Loucy (cell line): ENCODE data around the gene COA7.
"Not testable (repeated sequence)": the region's sequence is repeated elsewhere in the genome, so short reads cannot be mapped to it uniquely, and the experiment has no call there.

ENCODE experiments used
- H2AFZ ChIP-seq: fragments of 200-600 bp; sonication (generic); 2 replicates; pipeline ENCODE4 v1.6.0; 2016; ENCODE audit warnings: antibody characterized with exemption, mild to moderate bottlenecking, low read length, moderate library complexity
- H3F3A ChIP-seq: fragments of 200-600 bp; 2 replicates; pipeline ENCODE4 v1.6.0; 2016; ENCODE audit warnings: antibody characterized with exemption, low read depth, mild to moderate bottlenecking
- H3K27me3 ChIP-seq: fragments of 200-600 bp; sonication (generic); 2 replicates; pipeline ENCODE4 v1.6.1; 2014; ENCODE audit warnings: low read length, mild to moderate bottlenecking; ENCODE audit not compliant: insufficient read depth, poor library complexity, severe bottlenecking
- H3K36me3 ChIP-seq: fragments of 200-600 bp; sonication (generic); 2 replicates; pipeline ENCODE4 v1.6.1; 2016; ENCODE audit warnings: low read length; ENCODE audit not compliant: insufficient read depth
- H3K4me1 ChIP-seq: fragments of 200-600 bp; sonication (generic); 2 replicates; pipeline ENCODE4 v1.5.1; 2014; ENCODE audit warnings: low read length, mild to moderate bottlenecking; ENCODE audit not compliant: insufficient read depth, poor library complexity, severe bottlenecking
- H3K4me2 ChIP-seq: fragments of 200-600 bp; sonication (generic); 2 replicates; pipeline ENCODE4 v1.6.0; 2014; ENCODE audit warnings: antibody characterized with exemption, low read length, low read depth, mild to moderate bottlenecking; ENCODE audit not compliant: poor library complexity, severe bottlenecking
- H3K4me3 ChIP-seq: fragments of 200-600 bp; sonication (generic); 2 replicates; pipeline ENCODE4 v1.5.1; 2014; ENCODE audit warnings: low read length, mild to moderate bottlenecking, mixed read lengths; ENCODE audit not compliant: poor library complexity, severe bottlenecking
- H3K79me2 ChIP-seq: fragments of 200-600 bp; sonication (generic); 2 replicates; pipeline ENCODE4 v1.6.1; 2014; ENCODE audit warnings: low read length; ENCODE audit not compliant: insufficient read depth
- H3K9ac ChIP-seq: fragments of 200-600 bp; sonication (generic); 2 replicates; pipeline ENCODE4 v1.6.0; 2014; ENCODE audit warnings: mild to moderate bottlenecking, low read depth, low read length, moderate library complexity; ENCODE audit not compliant: poor library complexity, severe bottlenecking
- H3K9me2 ChIP-seq: fragments of 200-600 bp; sonication (generic); replicated peaks from 2 replicates; pipeline ENCODE4 v1.6.1; 2016; ENCODE audit warnings: low read depth, low read length, mixed read lengths
- H3K9me3 ChIP-seq: fragments of 200-600 bp; sonication (generic); 2 replicates; pipeline ENCODE4 v1.6.1; 2014; ENCODE audit warnings: mild to moderate bottlenecking, antibody characterized with exemption, low read length, low read depth; ENCODE audit not compliant: insufficient read depth
- H4K20me1 ChIP-seq: fragments of 200-600 bp; sonication (generic); 2 replicates; pipeline ENCODE4 v1.6.0; 2014; ENCODE audit warnings: antibody characterized with exemption, low read length, mild to moderate bottlenecking; ENCODE audit not compliant: insufficient read depth, poor library complexity, severe bottlenecking
- CTCF ChIP-seq: fragments of 200-600 bp; sonication (generic); conservative IDR thresholded peaks from 2 replicates; pipeline ENCODE4 v1.5.1; 2014; ENCODE audit warnings: mild to moderate bottlenecking, antibody characterized with exemption, low read length
- EZH2phosphoT487 ChIP-seq: fragments of 200-600 bp; IDR thresholded peaks from 2 replicates; pipeline ENCODE4 v1.6.1; 2018; ENCODE audit warnings: antibody characterized with exemption, mild to moderate bottlenecking, moderate library complexity, borderline replicate concordance

The COA7 gene

GRCh38 chr1:52702886-52703787, 5.0 kb upstream of the COA7 start:
- Histone ChIP-seq H3K4me2 (peak overlapping the region; percentile 78), H4K20me1 (no peaks in the 10 kb centered on the region), H3K9me3 (no peaks in the 10 kb centered on the region), H3K4me1 (peaks cover 21% of the 10 kb centered on the region), H3K27me3 (no peaks in the 10 kb centered on the region), H2AFZ (peak overlapping the region; percentile 89), H3K4me3 (peak overlapping the region; percentile 73), H3K9ac (peak overlapping the region; percentile 65), H3K79me2 (peaks cover 4% of the 10 kb centered on the region), H3K9me2 (no peaks in the 10 kb centered on the region), H3K36me3 (no peaks in the 10 kb centered on the region), H3F3A (no peaks in the 10 kb centered on the region)
- TF ChIP-seq EZH2phosphoT487 (no peak), CTCF (no peak)

- Histone ChIP-seq H3K27me3 (no peaks in the 10 kb centered on the region), H3K79me2 (peaks cover 59% of the 10 kb centered on the region), H3K36me3 (peaks cover 16% of the 10 kb centered on the region; the same call in 1 of the 2 replicates), H4K20me1 (no peaks in the 10 kb centered on the region), H3K4me3 (peak overlapping the region; percentile 15), H2AFZ (no peak overlapping the region), H3K9me2 (no peaks in the 10 kb centered on the region), H3K4me2 (peak overlapping the region; percentile 97), H3F3A (no peaks in the 10 kb centered on the region), H3K4me1 (peaks cover 10% of the 10 kb centered on the region), H3K9ac (no peak overlapping the region), H3K9me3 (no peaks in the 10 kb centered on the region)
- no peak for TF ChIP-seq EZH2phosphoT487
Observed at GRCh38 chr1:52695627-52696026, 2.5 kb downstream of the COA7 start.

GRCh38 chr1:52693843-52694242, 4.3 kb downstream of the COA7 start:
- H3F3A ChIP-seq: no peaks in the 10 kb centered on the region
- H4K20me1 ChIP-seq: no peaks in the 10 kb centered on the region
- H2AFZ ChIP-seq: no peak overlapping the region
- H3K4me2 ChIP-seq: peak overlapping the region; percentile 16
- H3K9me3 ChIP-seq: no peaks in the 10 kb centered on the region
- no peak overlapping the region for H3K9ac ChIP-seq
- TF ChIP-seq CTCF (no peak), EZH2phosphoT487 (no peak)
- peaks cover 16% of the 10 kb centered on the region; the same call in 1 of the 2 replicates for H3K36me3 ChIP-seq
- peaks cover 13% of the 10 kb centered on the region for H3K4me1 ChIP-seq
- H3K9me2 ChIP-seq: no peaks in the 10 kb centered on the region
- H3K27me3 ChIP-seq: no peaks in the 10 kb centered on the region
- H3K79me2 ChIP-seq: peaks cover 59% of the 10 kb centered on the region
- no peak overlapping the region for H3K4me3 ChIP-seq

- H3K9ac ChIP-seq, H3K4me3 ChIP-seq, H4K20me1 ChIP-seq, H3K4me2 ChIP-seq, H3K9me2 ChIP-seq, H3F3A ChIP-seq, H3K9me3 ChIP-seq, H3K4me1 ChIP-seq, H2AFZ ChIP-seq, H3K27me3 ChIP-seq: not testable (repeated sequence)
- peaks cover 58% of the 10 kb centered on the region for H3K79me2 ChIP-seq
- peaks cover 19% of the 10 kb centered on the region; the same call in 1 of the 2 replicates for H3K36me3 ChIP-seq
Observed at GRCh38 chr1:52693351-52693750, 4.8 kb downstream of the COA7 start.
